Measurements from ENCODE around the gene AOX1.
"Not testable (repeated sequence)": the region's sequence is repeated elsewhere in the genome, so short reads cannot be mapped to it uniquely, and the experiment has no call there.

AOX1 gene

DNA sequence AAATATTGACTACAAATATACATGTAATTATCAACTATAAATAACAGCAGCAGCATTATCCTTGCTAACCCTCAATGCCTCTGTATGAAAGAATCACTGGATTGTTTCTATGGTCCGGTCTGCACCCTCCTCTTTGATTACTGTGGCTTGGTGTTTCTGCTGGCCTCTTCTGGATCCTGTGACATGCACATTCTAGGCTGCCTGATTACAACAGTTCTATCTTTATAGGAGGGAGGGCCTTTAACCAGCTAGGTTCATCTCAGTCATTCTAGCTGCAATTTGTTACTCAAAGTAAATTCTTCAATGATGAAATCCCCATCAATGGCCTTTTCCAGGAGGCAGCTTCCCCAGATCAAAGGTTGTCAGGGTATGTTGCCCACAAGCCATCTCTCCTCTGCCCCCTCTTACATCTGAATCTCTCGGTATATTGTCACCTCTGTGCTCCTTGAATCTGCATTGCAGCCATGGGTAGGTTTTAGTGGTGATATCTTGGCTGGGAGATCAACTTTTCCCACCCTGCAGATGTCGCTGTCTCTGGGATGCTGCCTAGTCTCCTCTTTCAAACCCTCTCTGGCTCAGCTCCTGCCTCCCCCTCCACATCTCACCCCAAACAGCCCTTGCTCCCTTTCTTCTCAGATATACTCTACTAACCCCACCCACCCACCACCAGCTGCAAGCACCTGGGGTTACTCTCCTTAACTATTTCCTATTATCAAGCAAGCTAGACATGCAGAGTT is 119.7 kb downstream of the AOX1 start:
- no peak for DNase-seq

DNA sequence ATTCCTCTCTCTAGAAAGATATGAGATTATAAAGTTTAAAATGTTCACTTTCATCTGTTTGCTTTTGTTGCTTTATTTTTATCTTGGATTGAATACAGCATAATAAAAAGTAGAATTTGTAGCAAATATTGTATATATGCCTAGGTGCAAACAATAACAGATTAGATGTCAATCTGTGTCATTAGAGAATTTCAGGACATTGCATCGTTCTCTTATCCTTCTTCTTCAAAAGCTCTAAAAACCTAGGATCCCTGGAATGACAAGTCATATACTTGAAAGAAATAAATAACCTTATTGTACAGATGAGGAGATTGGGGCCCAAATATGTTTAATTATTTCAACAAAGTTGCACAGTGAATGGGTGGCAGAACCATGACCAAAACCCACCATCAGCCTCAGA is 123.1 kb downstream of the AOX1 start:
- no peak for DNase-seq

DNA sequence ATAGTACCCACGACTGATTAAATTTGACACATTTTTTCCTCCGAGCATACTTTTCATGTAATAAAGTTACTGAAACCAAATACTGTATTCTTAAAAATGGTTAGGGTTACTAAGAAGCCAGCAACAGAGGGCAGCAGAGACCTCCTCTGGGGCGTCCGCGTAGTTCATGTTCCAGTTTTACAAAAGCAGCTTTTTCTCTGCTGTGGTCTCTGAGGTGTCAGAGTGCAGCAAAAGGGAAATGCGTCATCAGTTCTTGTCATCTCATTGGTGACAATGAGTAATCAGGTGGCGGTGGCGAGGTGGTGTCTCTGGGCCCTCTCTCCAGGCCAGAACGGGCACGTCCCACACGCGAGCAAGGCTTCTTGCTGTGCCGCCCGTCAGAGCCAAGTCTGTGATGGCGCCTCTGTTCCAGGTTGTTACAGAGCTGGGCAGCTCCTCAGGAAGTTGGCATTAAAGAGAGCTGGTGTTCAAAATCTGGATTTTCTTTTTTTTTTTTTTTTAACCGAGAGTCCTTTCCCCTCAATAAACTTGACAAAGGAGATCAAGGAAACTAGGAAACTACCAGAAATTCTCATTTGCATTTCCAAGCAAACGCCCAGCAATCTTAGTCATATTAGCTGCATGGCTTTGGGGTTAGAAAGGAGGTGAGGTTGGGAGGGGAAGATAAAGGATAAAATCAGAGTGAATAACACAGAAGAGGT is 127.3 kb downstream of the AOX1 start:
- peak; percentile 62 for DNase-seq

DNA sequence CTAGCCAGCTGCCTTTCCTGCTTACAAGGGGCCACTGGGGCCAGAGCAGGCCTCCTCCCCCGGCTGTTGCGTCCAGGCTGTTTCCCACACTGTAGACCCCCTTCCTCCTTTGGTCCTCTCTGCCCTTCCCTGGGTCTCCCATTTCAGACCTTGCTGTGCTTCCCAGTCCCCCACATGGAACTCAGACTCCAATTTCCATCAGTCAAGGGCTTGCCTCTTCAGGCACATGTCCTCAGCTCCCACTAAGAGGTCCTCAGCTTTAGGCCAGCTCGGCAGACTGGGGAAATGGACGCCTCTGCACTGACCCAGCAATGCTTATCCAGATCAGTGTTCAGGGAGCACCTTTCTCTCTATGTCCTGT is 127.9 kb downstream of the AOX1 start:
- no peak for DNase-seq

DNA sequence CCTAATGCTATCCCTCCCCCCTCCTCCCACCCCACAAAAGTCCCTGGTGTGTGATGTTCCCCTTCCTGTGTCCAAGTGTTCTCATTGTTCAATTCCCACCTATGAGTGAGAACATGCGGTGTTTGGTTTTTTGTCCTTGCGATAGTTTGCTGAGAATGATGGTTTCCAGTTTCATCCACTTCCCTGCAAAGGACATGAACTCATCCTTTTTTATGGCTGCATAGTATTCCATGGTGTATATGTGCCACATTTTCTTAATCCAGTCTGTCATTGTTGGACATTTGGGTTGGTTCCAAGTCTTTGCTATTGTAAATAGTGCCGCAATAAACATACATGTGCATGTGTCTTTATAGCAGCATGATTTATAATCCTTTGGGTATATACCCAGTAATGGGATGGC is 129.2 kb downstream of the AOX1 start:
- DNase-seq, result not testable (repeated sequence)

DNA sequence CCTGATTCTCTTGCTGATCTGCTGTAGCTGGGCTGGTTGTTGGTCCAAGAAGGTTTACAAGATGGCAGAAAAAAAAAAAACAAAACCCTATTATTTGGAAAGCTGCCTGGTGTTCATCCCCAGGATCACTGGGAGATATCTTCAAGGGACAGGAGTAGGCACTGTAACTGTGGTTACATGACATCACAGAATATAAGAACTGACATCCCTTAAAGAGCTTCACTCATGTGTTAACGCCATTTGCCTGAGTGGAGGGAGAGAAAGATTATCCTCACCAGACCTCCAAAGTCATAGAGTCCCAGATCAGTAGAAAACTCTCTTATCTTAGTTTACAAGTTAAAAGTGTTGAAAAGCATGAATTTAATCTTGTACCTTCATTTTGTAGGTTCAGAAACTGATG is 130.6 kb downstream of the AOX1 start:
- DNase-seq, result no peak
